Stimulated activated naive CD4-positive, alpha-beta T cell treated with Interleukin-2 at 50 U/mL for 16 hours (primary cell): ENCODE measurements around the gene ACSL5.

Source experiments
- DNase-seq: peaks from one replicate; lab custom pipeline; 2025; lab: John Stamatoyannopoulos, UW

Gene ACSL5

DNA sequence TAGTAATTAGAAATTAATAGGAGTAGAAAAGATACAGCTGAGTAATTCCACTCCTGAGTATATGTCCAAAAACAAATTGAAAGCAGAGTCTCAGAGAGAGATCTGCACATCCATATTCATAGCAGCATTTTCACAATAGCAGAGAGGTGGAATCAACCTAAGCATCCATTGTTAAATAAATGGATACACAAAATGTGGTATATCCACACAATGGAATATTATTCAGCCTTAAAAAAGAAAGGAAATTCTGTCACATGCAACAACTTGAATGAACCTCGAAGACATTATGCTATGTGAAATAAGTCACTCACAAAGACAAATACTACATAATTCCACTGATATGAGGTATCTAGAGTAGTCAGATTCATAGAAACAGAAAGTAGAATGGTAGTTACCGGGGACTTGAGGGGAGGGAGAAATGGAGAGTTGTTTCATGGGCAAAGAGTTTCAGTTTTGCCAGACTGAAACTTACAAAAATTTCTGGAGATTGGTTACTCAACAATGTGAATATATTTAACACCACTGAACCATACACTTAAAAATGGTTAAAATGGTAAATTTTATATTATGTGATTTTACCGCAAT, 91.5 kb downstream of the ACSL5 start:
- DNase-seq: no peak

DNA sequence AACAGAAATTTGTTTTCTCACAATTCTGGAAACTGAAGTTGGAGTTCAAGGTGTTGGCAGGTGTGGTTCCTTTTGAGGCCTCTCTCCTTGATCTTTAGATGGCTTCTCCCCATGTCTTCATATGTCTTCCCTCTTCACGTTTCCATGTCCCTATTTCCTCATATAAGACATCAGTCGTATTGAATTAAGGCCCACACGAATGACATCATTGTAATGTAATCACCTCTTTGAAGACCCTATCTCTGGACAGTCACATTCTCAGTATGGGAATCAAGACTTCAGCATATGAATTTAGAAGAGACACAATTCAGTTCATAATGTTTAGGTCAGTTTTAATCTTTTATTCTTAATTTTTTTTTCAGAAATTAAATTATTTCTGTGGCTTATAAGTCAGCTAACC, 92.9 kb downstream of the ACSL5 start:
- DNase-seq: no peak

GRCh38 chr10:112467541-112468075, 93.7 kb downstream of the ACSL5 start:
- no peak for DNase-seq

- no peak for DNase-seq
These were observed 98.1 kb downstream of the ACSL5 start for GRCh38 chr10:112471878-112472487.

DNA sequence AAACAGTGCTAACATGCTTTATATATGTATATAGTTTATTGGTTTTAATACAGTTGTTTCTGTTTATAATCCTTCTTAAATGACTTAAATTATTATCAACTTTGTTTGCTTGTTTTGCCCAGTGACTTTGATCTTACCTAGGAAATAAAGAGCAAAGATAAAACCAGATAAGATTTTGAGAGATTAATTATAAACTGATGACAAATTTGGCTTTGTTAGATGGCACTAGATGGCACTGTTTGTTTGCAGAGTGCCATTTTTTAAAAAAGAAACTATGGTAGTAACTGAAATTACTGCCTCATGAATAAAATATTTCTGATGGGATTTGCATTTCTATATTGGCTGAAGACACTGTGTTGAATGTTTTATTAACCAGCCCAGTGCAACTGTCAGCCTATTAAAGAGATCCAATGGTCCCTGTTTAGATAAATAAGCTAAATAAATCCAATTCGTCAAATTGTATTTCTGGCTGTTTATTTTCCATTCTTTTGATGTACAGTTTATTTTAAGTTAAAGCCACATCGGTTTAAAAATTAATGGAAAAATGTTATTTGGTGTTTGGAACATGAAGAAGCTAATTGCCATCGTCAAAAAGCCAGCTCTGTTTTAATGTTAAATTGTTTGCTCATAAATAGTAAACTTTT, 101.8 kb downstream of the ACSL5 start:
- DNase-seq: no peak
